ENCODE data around the gene ZBTB7A.

The ZBTB7A gene

GRCh38 chr19:4066682-4067395, at the start of gene ZBTB7A:
Gene ZBTB7A (minus strand): TSS chr19:4066899. CDS start chr19:4055232, 11,667 bp downstream.
- H3K9ac ChIP-seq (ENCODE audit: low read length): no peak within 1 kb of the TSS
- H3K9me3 ChIP-seq (ENCODE audit: control insufficient read depth, insufficient read depth, low read depth, low read length): no peaks in the 10 kb centered on the region
- 0 out of 2 replicates have a peak within 1 kb of the TSS, but pooled peaks have one; percentile 53 for H3K27ac ChIP-seq (ENCODE audit: low read depth, low read length)
- peaks cover 22% of the 10 kb centered on the region for H3K27me3 ChIP-seq (ENCODE audit: control insufficient read depth, insufficient read depth, low read length)
- peak within 1 kb of the TSS; percentile 61 for H3K4me3 ChIP-seq (ENCODE audit: low read depth, low read length)
- H3K4me1 ChIP-seq (ENCODE audit: control insufficient read depth, insufficient read depth, low read length): peaks cover 19% of the 10 kb centered on the region
- peaks cover 10% of the 10 kb centered on the region for H3K36me3 ChIP-seq (ENCODE audit: control insufficient read depth, insufficient read depth, low read length)

GRCh38 chr19:4115818-4116385, 49.2 kb upstream of the ZBTB7A start:
- no peak overlapping the region for H3K9ac ChIP-seq (ENCODE audit: low read length)
- H3K4me3 ChIP-seq (ENCODE audit: low read depth, low read length): no peak overlapping the region
- H3K9me3 ChIP-seq (ENCODE audit: control insufficient read depth, insufficient read depth, low read depth, low read length): 0 out of 2 replicates have a peak, but pooled peaks cover 2% of the 10 kb centered on the region
- no peaks in the 10 kb centered on the region for H3K27me3 ChIP-seq (ENCODE audit: control insufficient read depth, insufficient read depth, low read length)
- peaks cover 74% of the 10 kb centered on the region for H3K36me3 ChIP-seq (ENCODE audit: control insufficient read depth, insufficient read depth, low read length)
- H3K4me1 ChIP-seq (ENCODE audit: control insufficient read depth, insufficient read depth, low read length): no peaks in the 10 kb centered on the region
- no peak overlapping the region for H3K27ac ChIP-seq (ENCODE audit: low read depth, low read length)

- Histone ChIP-seq H3K27ac (ENCODE audit: low read depth, low read length) (no peak overlapping the region), H3K36me3 (ENCODE audit: control insufficient read depth, insufficient read depth, low read length) (peaks cover 78% of the 10 kb centered on the region), H3K27me3 (ENCODE audit: control insufficient read depth, insufficient read depth, low read length) (no peaks in the 10 kb centered on the region), H3K4me1 (ENCODE audit: control insufficient read depth, insufficient read depth, low read length) (no peaks in the 10 kb centered on the region), H3K9ac (ENCODE audit: low read length) (no peak overlapping the region), H3K4me3 (ENCODE audit: low read depth, low read length) (no peak overlapping the region), H3K9me3 (ENCODE audit: control insufficient read depth, insufficient read depth, low read depth, low read length) (0 out of 2 replicates have a peak, but pooled peaks cover 2% of the 10 kb centered on the region)
Measured at GRCh38 chr19:4115050-4115817, 48.5 kb upstream of the ZBTB7A start.

GRCh38 chr19:4114181-4114580, 47.5 kb upstream of the ZBTB7A start:
- Histone ChIP-seq H3K27ac (ENCODE audit: low read depth, low read length) (no peak overlapping the region), H3K4me3 (ENCODE audit: low read depth, low read length) (no peak overlapping the region), H3K27me3 (ENCODE audit: control insufficient read depth, insufficient read depth, low read length) (no peaks in the 10 kb centered on the region), H3K4me1 (ENCODE audit: control insufficient read depth, insufficient read depth, low read length) (no peaks in the 10 kb centered on the region), H3K9ac (ENCODE audit: low read length) (no peak overlapping the region), H3K36me3 (ENCODE audit: control insufficient read depth, insufficient read depth, low read length) (peaks cover 80% of the 10 kb centered on the region), H3K9me3 (ENCODE audit: control insufficient read depth, insufficient read depth, low read depth, low read length) (0 out of 2 replicates have a peak, but pooled peaks cover 2% of the 10 kb centered on the region)

GRCh38 chr19:4113398-4114088, 46.8 kb upstream of the ZBTB7A start:
- Histone ChIP-seq H3K4me1 (ENCODE audit: control insufficient read depth, insufficient read depth, low read length) (no peaks in the 10 kb centered on the region), H3K27me3 (ENCODE audit: control insufficient read depth, insufficient read depth, low read length) (no peaks in the 10 kb centered on the region), H3K4me3 (ENCODE audit: low read depth, low read length) (no peak overlapping the region), H3K27ac (ENCODE audit: low read depth, low read length) (no peak overlapping the region), H3K9me3 (ENCODE audit: control insufficient read depth, insufficient read depth, low read depth, low read length) (0 out of 2 replicates have a peak, but pooled peaks cover 2% of the 10 kb centered on the region), H3K9ac (ENCODE audit: low read length) (no peak overlapping the region), H3K36me3 (ENCODE audit: control insufficient read depth, insufficient read depth, low read length) (peaks cover 86% of the 10 kb centered on the region)

- H3K36me3 ChIP-seq (ENCODE audit: control insufficient read depth, insufficient read depth, low read length): peaks cover 90% of the 10 kb centered on the region
- no peaks in the 10 kb centered on the region for H3K4me1 ChIP-seq (ENCODE audit: control insufficient read depth, insufficient read depth, low read length)
Measured at GRCh38 chr19:4112367-4112766, 45.7 kb upstream of the ZBTB7A start.

GRCh38 chr19:4109626-4109945, 42.9 kb upstream of the ZBTB7A start:
- Histone ChIP-seq H3K27me3 (ENCODE audit: control insufficient read depth, insufficient read depth, low read length) (no peaks in the 10 kb centered on the region), H3K4me1 (ENCODE audit: control insufficient read depth, insufficient read depth, low read length) (no peaks in the 10 kb centered on the region), H3K27ac (ENCODE audit: low read depth, low read length) (no peak overlapping the region), H3K9me3 (ENCODE audit: control insufficient read depth, insufficient read depth, low read depth, low read length) (0 out of 2 replicates have a peak, but pooled peaks cover 2% of the 10 kb centered on the region), H3K4me3 (ENCODE audit: low read depth, low read length) (no peak overlapping the region), H3K9ac (ENCODE audit: low read length) (no peak overlapping the region), H3K36me3 (ENCODE audit: control insufficient read depth, insufficient read depth, low read length) (peaks cover 87% of the 10 kb centered on the region)

More at GRCh38 chr19:4112367-4112766, 45.7 kb upstream of the ZBTB7A start:
- no peak overlapping the region for H3K9ac ChIP-seq (ENCODE audit: low read length)
- H3K4me3 ChIP-seq (ENCODE audit: low read depth, low read length): no peak overlapping the region
- H3K27ac ChIP-seq (ENCODE audit: low read depth, low read length): no peak overlapping the region
- 0 out of 2 replicates have a peak, but pooled peaks cover 2% of the 10 kb centered on the region for H3K9me3 ChIP-seq (ENCODE audit: control insufficient read depth, insufficient read depth, low read depth, low read length)
- H3K27me3 ChIP-seq (ENCODE audit: control insufficient read depth, insufficient read depth, low read length): no peaks in the 10 kb centered on the region

- H3K4me1 ChIP-seq (ENCODE audit: control insufficient read depth, insufficient read depth, low read length): no peaks in the 10 kb centered on the region
- no peak overlapping the region for H3K9ac ChIP-seq (ENCODE audit: low read length)
- 0 out of 2 replicates have a peak, but pooled peaks cover 2% of the 10 kb centered on the region for H3K9me3 ChIP-seq (ENCODE audit: control insufficient read depth, insufficient read depth, low read depth, low read length)
- H3K27ac ChIP-seq (ENCODE audit: low read depth, low read length): no peak overlapping the region
- no peak overlapping the region for H3K4me3 ChIP-seq (ENCODE audit: low read depth, low read length)
- peaks cover 86% of the 10 kb centered on the region for H3K36me3 ChIP-seq (ENCODE audit: control insufficient read depth, insufficient read depth, low read length)
- H3K27me3 ChIP-seq (ENCODE audit: control insufficient read depth, insufficient read depth, low read length): no peaks in the 10 kb centered on the region
Measured at GRCh38 chr19:4108767-4109625, 42.3 kb upstream of the ZBTB7A start.

GRCh38 chr19:4103080-4103433, 36.4 kb upstream of the ZBTB7A start:
- no peak overlapping the region for H3K4me3 ChIP-seq (ENCODE audit: low read depth, low read length)
- no peak overlapping the region for H3K9ac ChIP-seq (ENCODE audit: low read length)
- no peaks in the 10 kb centered on the region for H3K27me3 ChIP-seq (ENCODE audit: control insufficient read depth, insufficient read depth, low read length)
- no peaks in the 10 kb centered on the region for H3K9me3 ChIP-seq (ENCODE audit: control insufficient read depth, insufficient read depth, low read depth, low read length)
- H3K36me3 ChIP-seq (ENCODE audit: control insufficient read depth, insufficient read depth, low read length): peaks cover 80% of the 10 kb centered on the region
- no peak overlapping the region for H3K27ac ChIP-seq (ENCODE audit: low read depth, low read length)
- H3K4me1 ChIP-seq (ENCODE audit: control insufficient read depth, insufficient read depth, low read length): no peaks in the 10 kb centered on the region

Measured in HUES6 (cell line).